ENCODE results near the gene ETV3. TPM values are rescaled to one million over a fixed set of nuclear protein-coding genes. Genes with fewer than 3 reads are reported as not detected.
A peak's percentile ranks its signal among the peaks of the same experiment; 100 is the strongest.

The ETV3 gene
- total and polyA plus RNA-seq, 2 of the 8 experiments (the other 6 are each of a cell fraction or from before 2014, with no cell fraction given), result 6.0 to 23.8 TPM

- no peak overlapping the region for H2BK15ac ChIP-seq (ENCODE audit: low read length)
- H3K9ac ChIP-seq (replicated peaks in 1 of 4; ENCODE audit: extremely low read depth in 1 of 4, low read depth in 3 of 4, low read length in 3 of 4), result no peak overlapping the region
- H4K8ac ChIP-seq (ENCODE audit: extremely low read depth, insufficient read depth, low read length), result no peak overlapping the region
- peaks cover 15 to 41% (median 33%) of the 10 kb centered on the region in 4 experiments for H3K4me1 ChIP-seq (replicated peaks in 1 of 4; ENCODE audit: control insufficient read depth in 3 of 4, insufficient read depth in 4 of 4, low read length in 3 of 4)
- FAIRE-seq (no peak), DNase-seq (ENCODE audit: low read depth in 1 of 2, low spot score in 2 of 2) (no peak)
- CTCF ChIA-PET (ENCODE audit: partially characterized antibody), result interaction anchor here (0.7 to 9.2 kb wide), 10 partner anchors 13 to 201 kb away, joined by 3 to 67 read pairs (median 3); partner anchors contain the start of gene ETV3
- H2AFZ ChIP-seq (ENCODE audit: low read length), result no peak overlapping the region
- no peak overlapping the region for H3K4ac ChIP-seq (replicated peaks; ENCODE audit: insufficient read length, low read depth, low read length)
- TF ChIP-seq EZH2 (IDR thresholded peaks at IDR 0.05; ENCODE audit: low read depth, low read length, severe bottlenecking) (no peak), RBBP5 (IDR thresholded peaks at IDR 0.05; ENCODE audit: borderline replicate concordance, low read depth, low read length) (no peak), ATF3 (IDR thresholded peaks at IDR 0.05; ENCODE audit: insufficient read depth, low read depth, low read length) (no peak), KDM5A (IDR thresholded peaks at IDR 0.05; ENCODE audit: low read length) (no peak)
- peaks cover 0 to 9% (median 3%) of the 10 kb centered on the region in 4 experiments; a peak in 4 of 7 replicates for H3K27me3 ChIP-seq (replicated peaks in 1 of 4; ENCODE audit: control insufficient read depth in 3 of 4, extremely low read depth in 1 of 4, insufficient read depth in 3 of 4, low read length in 3 of 4)
- H3K9me3 ChIP-seq (ENCODE audit: insufficient read depth in 2 of 2, low read depth in 1 of 2, low read length in 1 of 2), result no peaks in the 10 kb centered on the region
- H2BK5ac ChIP-seq (ENCODE audit: low read depth, low read length), result peak overlapping the region; percentile 18; the same call in 1 of the 2 replicates
- no peaks in the 10 kb centered on the region for H4K20me1 ChIP-seq (replicated peaks in 1 of 2; ENCODE audit: control insufficient read depth in 1 of 2, insufficient read depth in 2 of 2, low read length in 2 of 2)
- H2BK20ac ChIP-seq (ENCODE audit: low read length), result peak overlapping the region; percentile 66; the same call in 1 of the 2 replicates
- no peak overlapping the region for H3K27ac ChIP-seq (ENCODE audit: low read depth, low read length)
- no peaks in the 10 kb centered on the region for H3K79me1 ChIP-seq (ENCODE audit: low read depth, low read length)
- no peak overlapping the region for H4K91ac ChIP-seq (replicated peaks; ENCODE audit: insufficient read length, low read length)
- H3K23ac ChIP-seq (ENCODE audit: insufficient read length), result no peak overlapping the region
- H3K36me3 ChIP-seq (ENCODE audit: control insufficient read depth in 2 of 4, insufficient read depth in 4 of 4, low read length in 3 of 4), result no peaks in the 10 kb centered on the region
- H4K5ac ChIP-seq (ENCODE audit: insufficient read length, low read depth, low read length), result no peak overlapping the region
- H3K14ac ChIP-seq (ENCODE audit: insufficient read length), result no peak overlapping the region
- peaks cover 2% of the 10 kb centered on the region; the same call in 1 of the 2 replicates for H3K23me2 ChIP-seq (ENCODE audit: low read depth, low read length)
- H3K56ac ChIP-seq (replicated peaks; ENCODE audit: insufficient read length, low read depth, low read length), result no peak overlapping the region
- H3K18ac ChIP-seq (ENCODE audit: extremely low read depth, low read length), result no peak overlapping the region
- H2AK5ac ChIP-seq (ENCODE audit: low read depth, low read length), result no peak overlapping the region
- 97% methylated on average over 3 of the region's 3 CpGs; no CpG with 5 or more reads in 1 of the 2 experiments for WGBS, 2 experiments (ENCODE audit: extremely low coverage in 1 of 2, insufficient coverage in 1 of 2, insufficient read length in 1 of 2, insufficient replicate concordance in 2 of 2, low coverage in 1 of 2, low lambda C conversion rate in 2 of 2, missing lambda C conversion rate in 1 of 2)
- POLR2A ChIA-PET (ENCODE audit: partially characterized antibody), result interaction anchor here (1.2 to 2.1 kb wide), 5 partner anchors 11 to 52 kb away, joined by 3 to 5 read pairs (median 3); no protein-coding TSS in a partner anchor
- no peak overlapping the region for H2BK120ac ChIP-seq (replicated peaks; ENCODE audit: low read depth, low read length)
- H3K79me2 ChIP-seq (ENCODE audit: control insufficient read depth in 1 of 2, insufficient read depth in 2 of 2, low read length in 2 of 2), result no peaks in the 10 kb centered on the region
- no peak overlapping the region; the same call in 1 of the 2 replicates for H2BK12ac ChIP-seq (ENCODE audit: low read depth, low read length)
- no peak overlapping the region for H3K4me3 ChIP-seq (ENCODE audit: extremely low read depth in 1 of 4, insufficient read depth in 2 of 4, low read depth in 3 of 4, low read length in 4 of 4)
- no peak overlapping the region for H3K4me2 ChIP-seq (ENCODE audit: insufficient read depth in 1 of 2, low read depth in 2 of 2, low read length in 2 of 2)
Observed at GRCh38 chr1:157110686-157111085, 27.5 kb downstream of the ETV3 start.

Measured in H1 (cell line).